ENCODE results near the gene TTC22.
A peak's percentile ranks its signal among the peaks of the same experiment; 100 is the strongest.
"Not testable (repeated sequence)": the region's sequence is repeated elsewhere in the genome, so short reads cannot be mapped to it uniquely, and the experiment has no call there.

Gene TTC22

GRCh38 chr1:54786778-54787177 is 14.3 kb downstream of the TTC22 start:
- no peak for DNase-seq (ENCODE audit: low read depth)

GRCh38 chr1:54784066-54784465 is 17.1 kb downstream of the TTC22 start:
- no peak for DNase-seq (ENCODE audit: low read depth)

GRCh38 chr1:54782588-54782987 is 18.5 kb downstream of the TTC22 start:
- no peak for DNase-seq (ENCODE audit: low read depth)

- no peak for DNase-seq (ENCODE audit: low read depth)
Observed at GRCh38 chr1:54782156-54782555, 19.0 kb downstream of the TTC22 start.

GRCh38 chr1:54781023-54781723 is 19.9 kb downstream of the TTC22 start:
- no peak for DNase-seq (ENCODE audit: low read depth)

GRCh38 chr1:54777431-54777830 is 23.7 kb downstream of the TTC22 start:
- no peak for DNase-seq (ENCODE audit: low read depth)

- DNase-seq (ENCODE audit: low read depth), result no peak
Observed at GRCh38 chr1:54777011-54777410, 24.1 kb downstream of the TTC22 start.

- not testable (repeated sequence) for DNase-seq (ENCODE audit: low read depth)
Observed at GRCh38 chr1:54775828-54776721, 25.0 kb downstream of the TTC22 start.

GRCh38 chr1:54774820-54775498 is 26.2 kb downstream of the TTC22 start:
- DNase-seq (ENCODE audit: low read depth), result no peak

GRCh38 chr1:54772951-54773350 is 28.2 kb downstream of the TTC22 start:
- no peak for DNase-seq (ENCODE audit: low read depth)

- no peak for DNase-seq (ENCODE audit: low read depth)
Observed at GRCh38 chr1:54768093-54768492, 33.0 kb downstream of the TTC22 start.

GRCh38 chr1:54767526-54767925 is 33.6 kb downstream of the TTC22 start:
- DNase-seq (ENCODE audit: low read depth), result no peak

- no peak for DNase-seq (ENCODE audit: low read depth)
Observed at GRCh38 chr1:54766726-54767125, 34.4 kb downstream of the TTC22 start.

- no peak for DNase-seq (ENCODE audit: low read depth)
Observed at GRCh38 chr1:54764922-54765561, 36.1 kb downstream of the TTC22 start.

GRCh38 chr1:54764133-54764921 is 36.8 kb downstream of the TTC22 start, which contains the start of gene PARS2:
Gene PARS2 (minus strand): TSS chr1:54764523. CDS start chr1:54759161, 5,362 bp downstream.
- peak; percentile 95 for DNase-seq (ENCODE audit: low read depth)

GRCh38 chr1:54763816-54764132 is 37.3 kb downstream of the TTC22 start:
- no peak for DNase-seq (ENCODE audit: low read depth)

- DNase-seq (ENCODE audit: low read depth), result no peak
Observed at GRCh38 chr1:54758678-54759348, 42.3 kb downstream of the TTC22 start.

- no peak for DNase-seq (ENCODE audit: low read depth)
Observed at GRCh38 chr1:54757833-54758232, 43.3 kb downstream of the TTC22 start.

GRCh38 chr1:54754486-54755285 is 46.4 kb downstream of the TTC22 start:
- DNase-seq (ENCODE audit: low read depth), result no peak

- DNase-seq (ENCODE audit: low read depth), result no peak
Observed at GRCh38 chr1:54754045-54754444, 47.1 kb downstream of the TTC22 start.

All from activated T-helper 1 cell treated with Interleukin-2 at 50 U/mL for 16 hours (primary cell).